HCT116 (cell line): Measurements from ENCODE around the gene SGMS2. TPM values are rescaled to one million over a fixed set of nuclear protein-coding genes. Genes with fewer than 3 reads are reported as not detected.

ENCODE experiments used
- ATAC-seq: fragments of 200-7000 bp; cut with Tn5 transposase; 2 replicates; pipeline ENCODE4 v1.9.1; 2020; ENCODE audit warnings: mild to moderate bottlenecking, moderate library complexity
- BruUV-seq: library from RNA; stranded (reverse); fragments of 400-500 nt; replicated peaks from 2 replicates; lab custom pipeline; 2021; lab: Mats Ljungman, UMichigan
- CTCF ChIA-PET: fragments of 300-600 bp; sonication (Branson Sonifier 250); formaldehyde crosslinking; loops from one replicate; lab custom pipeline; 2021; ENCODE audit warnings: antibody characterized with exemption; lab: Charles Lee
- POLR2A ChIA-PET: fragments of 300-600, 350-600 bp; sonication (Branson Sonifier 250); formaldehyde crosslinking; loops from one replicate; lab custom pipeline; 2021; ENCODE audit warnings: antibody characterized with exemption; lab: Charles Lee
- RAD21 ChIA-PET, 2 experiments: fragments of 300-600 bp; sonication (Branson Sonifier 250); formaldehyde crosslinking; loops; one replicate each; lab custom pipeline; 2023; ENCODE audit warnings: low total read pairs in 2 of 2; ENCODE audit not compliant: uncharacterized antibody in 2 of 2, unreplicated experiment in 2 of 2, low non-redundant PET in 1 of 2; lab: Charles Lee
- DNase-seq: peaks from one replicate; pipeline ENCODE4 v3.0.0-alpha.2; 2010; ENCODE audit warnings: low read depth, low spot score
- H2AFZ ChIP-seq: fragments of 200-600 bp; shearing (Covaris generic), sonication (generic); 2 replicates; pipeline ENCODE4 v1.6.1; 2017; ENCODE audit warnings: low read depth, mixed run types, mixed read lengths, antibody characterized with exemption, low read length; ENCODE audit not compliant: poor library complexity, severe bottlenecking
- H3K27ac ChIP-seq: 2 replicates; pipeline ENCODE4 v1.5.1; 2012; ENCODE audit warnings: low read depth, low read length
- H3K27me3 ChIP-seq: fragments of 200-600 bp; sonication (generic); 2 replicates; pipeline ENCODE4 v1.6.1; 2016; ENCODE audit warnings: mixed run types, low read length, mixed read lengths; ENCODE audit not compliant: insufficient read depth
- H3K36me3 ChIP-seq, 2 experiments: fragments of 200-500 bp in 1 of 2; fragments of 200-600 bp in 1 of 2; sonication (Bioruptor generic) in 1 of 2; sonication (generic) in 1 of 2; 2 replicates each; pipeline versions ENCODE4 v1.5.1 to v1.6.1; 2014 to 2016; ENCODE audit warnings: low read length in 2 of 2, inconsistent platforms in 1 of 2, mixed read lengths in 1 of 2, mixed run types in 1 of 2; ENCODE audit not compliant: insufficient read depth in 2 of 2, control insufficient read depth in 1 of 2
- H3K4me1 ChIP-seq, 2 experiments: fragments of 200-600 bp in 1 of 2; sonication (generic) in 1 of 2; 2 replicates each; pipeline versions ENCODE4 v1.5.1 to v1.6.1; 2012 to 2017; ENCODE audit warnings: low read length in 2 of 2, inconsistent platforms in 1 of 2, mild to moderate bottlenecking in 1 of 2, mixed read lengths in 1 of 2, mixed run types in 1 of 2, moderate library complexity in 1 of 2; ENCODE audit not compliant: insufficient read depth in 2 of 2, control insufficient read depth in 1 of 2
- H3K4me2 ChIP-seq: fragments of 200-600 bp; sonication (generic); 2 replicates; pipeline ENCODE4 v1.6.1; 2017; ENCODE audit warnings: mixed run types, low read length, mixed read lengths
- H3K4me3 ChIP-seq, 2 experiments: fragments of 200-600 bp in 1 of 2; sonication (generic) in 1 of 2; replicated peaks in 1 of 2; 2 replicates each; pipeline ENCODE4 v1.5.1; 2011 to 2016; ENCODE audit warnings: low read length in 2 of 2, control low read depth in 1 of 2, low read depth in 1 of 2, mild to moderate bottlenecking in 1 of 2, mixed read lengths in 1 of 2, mixed run types in 1 of 2
- H3K79me2 ChIP-seq: fragments of 200-600 bp; sonication (generic); 2 replicates; pipeline ENCODE4 v1.6.1; 2017; ENCODE audit warnings: mild to moderate bottlenecking, mixed run types, low read length, moderate library complexity, mixed read lengths; ENCODE audit not compliant: insufficient read depth
- H3K9ac ChIP-seq: fragments of 200-600 bp; sonication (generic); 2 replicates; pipeline ENCODE4 v1.6.1; 2016; ENCODE audit warnings: low read length, mixed read lengths
- H3K9me2 ChIP-seq: fragments of 200-600 bp; sonication (generic), shearing (Covaris generic); 2 replicates; pipeline ENCODE4 v1.6.1; 2017; ENCODE audit warnings: mixed run types, mild to moderate bottlenecking, moderate library complexity; ENCODE audit not compliant: insufficient read depth
- H3K9me3 ChIP-seq, 2 experiments: fragments of 200-500 bp in 1 of 2; fragments of 200-600 bp in 1 of 2; sonication (Bioruptor generic) in 1 of 2; sonication (generic) in 1 of 2; 2 replicates each; pipeline ENCODE4 v1.6.1; 2014 to 2017; ENCODE audit warnings: low read length in 2 of 2, mixed read lengths in 2 of 2, inconsistent platforms in 1 of 2, low read depth in 1 of 2, mild to moderate bottlenecking in 1 of 2, mixed run types in 1 of 2, moderate library complexity in 1 of 2; ENCODE audit not compliant: control insufficient read depth in 1 of 2, insufficient read depth in 1 of 2
- H4K20me1 ChIP-seq: fragments of 200-600 bp; sonication (generic), shearing (Covaris generic); 2 replicates; pipeline ENCODE4 v1.6.1; 2017; ENCODE audit warnings: mixed run types, mild to moderate bottlenecking, moderate library complexity; ENCODE audit not compliant: insufficient read depth
- JUND ChIP-seq: IDR thresholded peaks from 2 replicates; pipeline ENCODE4 v1.6.1; 2012
- POLR2A ChIP-seq: IDR thresholded peaks from 2 replicates; pipeline ENCODE4 v1.7.0; 2011; ENCODE audit warnings: borderline replicate concordance; ENCODE audit not compliant: insufficient read depth, insufficient read length; ENCODE audit errors: extremely low read depth
- POLR2AphosphoS5 ChIP-seq: IDR thresholded peaks from 2 replicates; pipeline ENCODE4 v1.6.1; 2011; ENCODE audit warnings: mild to moderate bottlenecking, low read depth, low read length, moderate library complexity
- SIN3A ChIP-seq: IDR thresholded peaks from 2 replicates; pipeline ENCODE4 v1.6.1; 2012; ENCODE audit warnings: low read depth
- SRF ChIP-seq: IDR thresholded peaks from 2 replicates; pipeline ENCODE4 v1.6.1; 2012; ENCODE audit warnings: low read depth
- TCF7L2 ChIP-seq: IDR thresholded peaks from 2 replicates; pipeline ENCODE4 v1.7.0; 2011; ENCODE audit warnings: borderline replicate concordance, inconsistent platforms; ENCODE audit not compliant: insufficient read depth, insufficient read length; ENCODE audit errors: extremely low read depth
- YY1 ChIP-seq: IDR thresholded peaks from 2 replicates; pipeline ENCODE4 v1.6.1; 2011; ENCODE audit warnings: low read length, low read depth, moderate library complexity, mild to moderate bottlenecking; ENCODE audit not compliant: insufficient replicate concordance; ENCODE audit errors: extremely low read depth
- ZNF274 ChIP-seq: fragments of 200-500 bp; sonication (Bioruptor generic); IDR thresholded peaks from 2 replicates; pipeline ENCODE4 v1.6.1; 2014; ENCODE audit warnings: mild to moderate bottlenecking, low read depth, low read length, inconsistent platforms
- intact Hi-C: fragments of 100-400 bp; cut with micrococcal nuclease; formaldehyde crosslinking; loops from 2 replicates; pipeline ENCODE4 v1.10.0; 2022
- total RNA-seq: library from RNA; stranded (reverse); gene quantifications from one replicate; pipeline ENCODE4 v1.2.1, GENCODE V29; 2021; ENCODE audit not compliant: unreplicated experiment
- TF ChIP-seq, protein P1 (sequence below): IDR thresholded peaks from 2 replicates; pipeline ENCODE4 v1.6.1; 2012; ENCODE audit warnings: low read depth
- TF ChIP-seq, protein P2 (sequence below): IDR thresholded peaks from 2 replicates; pipeline ENCODE4 v1.6.1; 2012

SGMS2 gene
- total RNA-seq, 1 experiment from 2014 or later: 36.6 TPM

DNA sequence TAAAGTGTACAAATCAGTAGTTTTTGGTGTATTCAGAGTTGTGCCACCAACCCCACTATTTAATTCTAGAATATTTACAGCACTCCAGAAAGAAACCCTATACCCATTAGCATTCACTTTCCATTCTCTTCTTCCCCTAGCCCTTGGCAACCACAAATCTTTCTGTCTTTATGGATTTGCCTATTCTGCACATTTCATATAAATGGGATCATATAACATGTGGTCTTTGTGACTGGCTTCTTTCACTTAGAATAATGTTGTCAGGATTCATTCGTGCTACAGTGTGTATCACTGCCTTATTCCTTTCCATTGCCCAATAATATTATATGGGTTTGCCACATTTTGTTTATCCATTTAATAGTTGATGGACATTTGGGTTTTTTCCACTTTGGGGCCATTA, 32.2 kb downstream of the SGMS2 start:
- no peak overlapping the region for H3K9ac ChIP-seq
- TF ChIP-seq JUND: no peak
- TF ChIP-seq, protein P1, sequence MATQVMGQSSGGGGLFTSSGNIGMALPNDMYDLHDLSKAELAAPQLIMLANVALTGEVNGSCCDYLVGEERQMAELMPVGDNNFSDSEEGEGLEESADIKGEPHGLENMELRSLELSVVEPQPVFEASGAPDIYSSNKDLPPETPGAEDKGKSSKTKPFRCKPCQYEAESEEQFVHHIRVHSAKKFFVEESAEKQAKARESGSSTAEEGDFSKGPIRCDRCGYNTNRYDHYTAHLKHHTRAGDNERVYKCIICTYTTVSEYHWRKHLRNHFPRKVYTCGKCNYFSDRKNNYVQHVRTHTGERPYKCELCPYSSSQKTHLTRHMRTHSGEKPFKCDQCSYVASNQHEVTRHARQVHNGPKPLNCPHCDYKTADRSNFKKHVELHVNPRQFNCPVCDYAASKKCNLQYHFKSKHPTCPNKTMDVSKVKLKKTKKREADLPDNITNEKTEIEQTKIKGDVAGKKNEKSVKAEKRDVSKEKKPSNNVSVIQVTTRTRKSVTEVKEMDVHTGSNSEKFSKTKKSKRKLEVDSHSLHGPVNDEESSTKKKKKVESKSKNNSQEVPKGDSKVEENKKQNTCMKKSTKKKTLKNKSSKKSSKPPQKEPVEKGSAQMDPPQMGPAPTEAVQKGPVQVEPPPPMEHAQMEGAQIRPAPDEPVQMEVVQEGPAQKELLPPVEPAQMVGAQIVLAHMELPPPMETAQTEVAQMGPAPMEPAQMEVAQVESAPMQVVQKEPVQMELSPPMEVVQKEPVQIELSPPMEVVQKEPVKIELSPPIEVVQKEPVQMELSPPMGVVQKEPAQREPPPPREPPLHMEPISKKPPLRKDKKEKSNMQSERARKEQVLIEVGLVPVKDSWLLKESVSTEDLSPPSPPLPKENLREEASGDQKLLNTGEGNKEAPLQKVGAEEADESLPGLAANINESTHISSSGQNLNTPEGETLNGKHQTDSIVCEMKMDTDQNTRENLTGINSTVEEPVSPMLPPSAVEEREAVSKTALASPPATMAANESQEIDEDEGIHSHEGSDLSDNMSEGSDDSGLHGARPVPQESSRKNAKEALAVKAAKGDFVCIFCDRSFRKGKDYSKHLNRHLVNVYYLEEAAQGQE: no peak
- TF ChIP-seq SIN3A: no peak
- TF ChIP-seq TCF7L2: no peak
- no peak for TF ChIP-seq POLR2AphosphoS5
- no peak for TF ChIP-seq SRF
- no peak for TF ChIP-seq POLR2A
- no peak for TF ChIP-seq ZNF274
- TF ChIP-seq, protein P2, sequence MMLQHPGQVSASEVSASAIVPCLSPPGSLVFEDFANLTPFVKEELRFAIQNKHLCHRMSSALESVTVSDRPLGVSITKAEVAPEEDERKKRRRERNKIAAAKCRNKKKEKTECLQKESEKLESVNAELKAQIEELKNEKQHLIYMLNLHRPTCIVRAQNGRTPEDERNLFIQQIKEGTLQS: no peak
- TF ChIP-seq YY1: no peak
- TF ChIP-seq, all 23 proteins: peak for 0
- ChIA-PET CTCF (no interaction called here), RAD21 (no interaction called here), POLR2A (no interaction called here)
- Histone ChIP-seq H3K27ac (no peak overlapping the region), H3K4me3 (no peak overlapping the region), H3K4me2 (no peak overlapping the region), H3K9me3 (no peaks in the 10 kb centered on the region), H3K4me1 (peaks cover 22 to 26% of the 10 kb centered on the region in 2 experiments), H3K9me2 (no peaks in the 10 kb centered on the region), H4K20me1 (no peaks in the 10 kb centered on the region), H3K27me3 (no peaks in the 10 kb centered on the region), H2AFZ (no peak overlapping the region), H3K79me2 (peaks cover 30% of the 10 kb centered on the region), H3K36me3 (no peaks in the 10 kb centered on the region)
- ATAC-seq: no peak
- no peak for DNase-seq
- no TSS peak for BruUV-seq
- intact Hi-C loops: no loop called here
